Tibial nerve (tissue), 4 donors: ENCODE data around the gene WNT7A.

Source experiments
- CTCF ChIP-seq, 5 experiments: fragments of 200-600 bp in 3 of 5; fragments of 450-650 bp in 2 of 5; sonication (generic) in 3 of 5; IDR thresholded peaks; one replicate each; pipeline ENCODE4 v1.5.1; 2016 to 2019; ENCODE audit warnings: antibody characterized with exemption in 5 of 5, mild to moderate bottlenecking in 3 of 5, moderate library complexity in 2 of 5
- EP300 ChIP-seq, 2 donors: sonication (generic); formaldehyde crosslinking; IDR thresholded peaks; one replicate each; pipeline ENCODE4 v1.6.1; 2017; ENCODE audit warnings: antibody characterized with exemption in 2 of 2, mild to moderate bottlenecking in 1 of 2
- POLR2A ChIP-seq, 2 donors: fragments of 450-650 bp; IDR thresholded peaks; one replicate each; pipeline ENCODE4 v1.6.1; 2017; ENCODE audit warnings: antibody characterized with exemption in 2 of 2, mild to moderate bottlenecking in 2 of 2, moderate library complexity in 2 of 2

- TF ChIP-seq CTCF (IDR thresholded peaks at IDR 0.05) (no peak), POLR2A (IDR thresholded peaks at IDR 0.05) (no peak), EP300 (IDR thresholded peaks at IDR 0.05) (no peak)
These were observed 89.3 kb downstream of the WNT7A start for GRCh38 chr3:13790376-13791197.
